ENCODE measurements around the gene SHISA7.

Gene SHISA7

GRCh38 chr19:55382522-55383054 lies 60.5 kb downstream of the SHISA7 start:
- H3K4me3 ChIP-seq (ENCODE audit: low read depth in 1 of 2, low read length in 1 of 2) = no peak overlapping the region
- H3K9me3 ChIP-seq = no peaks in the 10 kb centered on the region
- peaks cover 5% of the 10 kb centered on the region for H3K36me3 ChIP-seq
- H3K27me3 ChIP-seq = peaks cover 42% of the 10 kb centered on the region
- H3K4me1 ChIP-seq (ENCODE audit: control insufficient read depth in 1 of 2, insufficient read depth in 1 of 2, low read depth in 1 of 2, low read length in 1 of 2) = peaks cover 33 to 35% of the 10 kb centered on the region in 2 experiments
- TF ChIP-seq CTCF (IDR thresholded peaks at IDR 0.05) = no peak
- H3K27ac ChIP-seq = no peak overlapping the region

- H3K4me1 ChIP-seq (ENCODE audit: control insufficient read depth in 1 of 2, insufficient read depth in 1 of 2, low read depth in 1 of 2, low read length in 1 of 2) = peaks cover 27 to 29% of the 10 kb centered on the region in 2 experiments
Observed at GRCh38 chr19:55382013-55382412, 61.1 kb downstream of the SHISA7 start.

GRCh38 chr19:55379174-55379573 lies 63.9 kb downstream of the SHISA7 start:
- H3K27ac ChIP-seq = no peak overlapping the region
- no peak overlapping the region for H3K4me3 ChIP-seq (ENCODE audit: low read depth in 1 of 2, low read length in 1 of 2)
- no peaks in the 10 kb centered on the region for H3K36me3 ChIP-seq
- peaks cover 76% of the 10 kb centered on the region for H3K27me3 ChIP-seq
- no peaks in the 10 kb centered on the region for H3K9me3 ChIP-seq
- TF ChIP-seq CTCF (IDR thresholded peaks at IDR 0.05) = no peak
- H3K4me1 ChIP-seq (ENCODE audit: control insufficient read depth in 1 of 2, insufficient read depth in 1 of 2, low read depth in 1 of 2, low read length in 1 of 2) = peaks cover 8 to 10% of the 10 kb centered on the region in 2 experiments

More at GRCh38 chr19:55382013-55382412, 61.1 kb downstream of the SHISA7 start:
- Histone ChIP-seq H3K27ac (no peak overlapping the region), H3K36me3 (no peaks in the 10 kb centered on the region), H3K9me3 (no peaks in the 10 kb centered on the region), H3K4me3 (ENCODE audit: low read depth in 1 of 2, low read length in 1 of 2) (no peak overlapping the region), H3K27me3 (peaks cover 47% of the 10 kb centered on the region)
- no peak for TF ChIP-seq CTCF (IDR thresholded peaks at IDR 0.05)

Measured in neutrophil (primary cell).